ENCODE measurements around the gene RALGPS1.

The RALGPS1 gene

GRCh38 chr9:127091526-127091925 lies 176.9 kb downstream of the RALGPS1 start:
- Histone ChIP-seq H3K9me3 (ENCODE audit: control insufficient read depth, low read length) (no peaks in the 10 kb centered on the region), H3K27ac (ENCODE audit: insufficient read depth, low read depth, low read length, poor library complexity, severe bottlenecking) (no peak overlapping the region), H3K27me3 (ENCODE audit: control insufficient read depth, insufficient read depth, low read length, poor library complexity, severe bottlenecking) (no peaks in the 10 kb centered on the region), H3K4me3 (ENCODE audit: insufficient read depth, low read depth, low read length) (no peak overlapping the region), H3K4me1 (ENCODE audit: control insufficient read depth, insufficient read depth, low read length) (no peaks in the 10 kb centered on the region), H3K36me3 (ENCODE audit: control insufficient read depth, insufficient read depth, low read length) (no peaks in the 10 kb centered on the region)
- 89 to 90% methylated on average over 13 of the region's 13 CpGs for whole genome bisulfite sequencing, 2 experiments

DNA sequence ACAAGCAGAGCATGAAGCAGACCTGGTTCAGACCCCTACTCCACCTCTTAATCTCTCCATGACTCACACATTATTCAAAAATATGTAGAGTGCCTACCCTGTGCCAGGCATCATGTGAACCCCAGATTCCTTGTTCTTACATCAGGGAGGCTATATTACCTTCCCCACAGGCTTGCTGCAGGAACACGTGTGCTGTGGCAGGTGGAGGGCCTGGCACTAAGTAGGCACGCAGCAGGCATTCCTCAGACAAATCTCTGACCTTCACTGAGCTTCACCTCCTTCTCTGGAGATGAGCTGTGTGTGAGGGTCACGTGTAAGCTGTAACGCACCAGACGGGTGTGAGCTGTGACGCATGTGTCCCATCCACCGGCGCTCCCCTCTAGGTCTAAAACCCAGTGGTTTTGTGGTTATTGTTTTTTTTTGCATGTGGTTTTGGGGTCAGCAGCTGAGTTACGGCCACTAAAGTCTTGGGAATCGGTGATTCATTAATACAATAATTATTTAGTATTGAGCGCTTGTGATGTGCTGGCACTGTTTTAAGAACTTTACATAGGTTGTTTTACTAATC lies 177.5 kb downstream of the RALGPS1 start:
- H3K36me3 ChIP-seq (ENCODE audit: control insufficient read depth, insufficient read depth, low read length), result no peaks in the 10 kb centered on the region
- H3K27me3 ChIP-seq (ENCODE audit: control insufficient read depth, insufficient read depth, low read length, poor library complexity, severe bottlenecking), result no peaks in the 10 kb centered on the region
- no peak overlapping the region for H3K4me3 ChIP-seq (ENCODE audit: insufficient read depth, low read depth, low read length)
- H3K9me3 ChIP-seq (ENCODE audit: control insufficient read depth, low read length), result no peaks in the 10 kb centered on the region
- 94 to 96% methylated on average over 9 of the region's 11 CpGs for WGBS, 2 experiments
- H3K27ac ChIP-seq (ENCODE audit: insufficient read depth, low read depth, low read length, poor library complexity, severe bottlenecking), result no peak overlapping the region
- H3K4me1 ChIP-seq (ENCODE audit: control insufficient read depth, insufficient read depth, low read length), result no peaks in the 10 kb centered on the region

DNA sequence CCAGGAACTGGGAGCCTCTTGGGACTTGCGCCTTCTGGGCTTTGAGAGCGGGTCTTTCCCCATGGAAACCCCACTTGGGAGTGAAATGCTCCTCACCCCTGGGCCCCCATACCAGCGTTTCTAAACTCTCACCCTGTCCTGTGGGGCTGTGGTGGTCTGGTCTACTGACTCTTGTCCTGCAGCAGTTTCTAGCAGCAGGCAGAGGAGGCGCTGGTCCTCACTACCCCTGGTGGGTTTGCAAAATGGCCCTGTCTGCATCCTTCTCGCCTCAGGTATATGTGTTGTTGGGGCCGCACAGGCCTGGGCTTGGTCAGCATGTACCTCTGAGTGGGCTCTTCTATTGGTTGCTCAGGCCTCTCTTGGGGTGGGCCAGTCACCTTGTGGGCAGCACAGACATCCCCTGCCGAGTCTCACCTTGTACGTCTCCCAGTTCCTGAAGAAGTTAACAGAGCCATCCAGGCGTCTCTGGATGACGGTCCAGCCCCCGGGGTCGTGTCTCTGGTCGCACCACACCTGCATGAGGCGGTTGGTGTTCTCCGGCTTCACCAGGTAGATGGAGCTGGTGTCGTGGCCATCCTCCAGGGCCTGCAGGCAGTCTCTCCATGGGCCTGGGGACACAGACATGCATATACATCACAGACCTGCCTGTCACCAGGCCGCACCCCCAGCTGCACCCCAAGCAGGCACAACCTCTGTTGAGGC lies 178.9 kb downstream of the RALGPS1 start:
- Histone ChIP-seq H3K36me3 (ENCODE audit: control insufficient read depth, insufficient read depth, low read length) (no peaks in the 10 kb centered on the region), H3K4me1 (ENCODE audit: control insufficient read depth, insufficient read depth, low read length) (no peaks in the 10 kb centered on the region), H3K27ac (ENCODE audit: insufficient read depth, low read depth, low read length, poor library complexity, severe bottlenecking) (no peak overlapping the region), H3K9me3 (ENCODE audit: control insufficient read depth, low read length) (no peaks in the 10 kb centered on the region), H3K27me3 (ENCODE audit: control insufficient read depth, insufficient read depth, low read length, poor library complexity, severe bottlenecking) (no peaks in the 10 kb centered on the region), H3K4me3 (ENCODE audit: insufficient read depth, low read depth, low read length) (no peak overlapping the region)
- 95 to 96% methylated on average over 17 of the region's 17 CpGs for WGBS, 2 experiments

DNA sequence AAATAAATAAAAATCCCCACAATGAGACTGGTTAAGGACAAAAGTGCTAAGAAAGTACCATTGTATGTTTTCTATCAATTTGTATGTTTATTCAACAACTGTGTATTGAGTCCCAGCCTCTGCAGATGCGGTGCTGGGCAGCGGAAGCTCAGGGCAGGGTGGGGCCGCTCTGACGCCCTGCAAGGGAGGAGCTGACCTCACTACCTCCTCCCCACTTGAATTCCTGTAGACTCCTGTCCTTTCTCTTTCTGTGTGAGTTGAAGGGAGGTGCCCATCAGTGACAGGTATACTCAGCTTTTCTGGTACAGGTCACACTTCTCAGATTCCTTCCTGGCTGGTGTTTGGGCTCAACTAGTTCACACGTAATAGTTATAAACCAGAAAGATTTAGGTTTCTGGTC lies 180.8 kb downstream of the RALGPS1 start:
- Histone ChIP-seq H3K36me3 (ENCODE audit: control insufficient read depth, insufficient read depth, low read length) (no peaks in the 10 kb centered on the region), H3K27ac (ENCODE audit: insufficient read depth, low read depth, low read length, poor library complexity, severe bottlenecking) (no peak overlapping the region), H3K27me3 (ENCODE audit: control insufficient read depth, insufficient read depth, low read length, poor library complexity, severe bottlenecking) (no peaks in the 10 kb centered on the region), H3K4me3 (ENCODE audit: insufficient read depth, low read depth, low read length) (no peak overlapping the region), H3K9me3 (ENCODE audit: control insufficient read depth, low read length) (no peaks in the 10 kb centered on the region), H3K4me1 (ENCODE audit: control insufficient read depth, insufficient read depth, low read length) (no peaks in the 10 kb centered on the region)
- WGBS, 2 experiments, result 93 to 97% methylated on average over 5 of the region's 5 CpGs

GRCh38 chr9:127096208-127096607 lies 181.6 kb downstream of the RALGPS1 start:
- 87 to 89% methylated on average over 13 of the region's 13 CpGs for WGBS, 2 experiments
- no peak overlapping the region for H3K27ac ChIP-seq (ENCODE audit: insufficient read depth, low read depth, low read length, poor library complexity, severe bottlenecking)
- H3K36me3 ChIP-seq (ENCODE audit: control insufficient read depth, insufficient read depth, low read length), result peaks cover 2% of the 10 kb centered on the region
- H3K4me1 ChIP-seq (ENCODE audit: control insufficient read depth, insufficient read depth, low read length), result no peaks in the 10 kb centered on the region
- H3K4me3 ChIP-seq (ENCODE audit: insufficient read depth, low read depth, low read length), result no peak overlapping the region
- H3K27me3 ChIP-seq (ENCODE audit: control insufficient read depth, insufficient read depth, low read length, poor library complexity, severe bottlenecking), result no peaks in the 10 kb centered on the region
- H3K9me3 ChIP-seq (ENCODE audit: control insufficient read depth, low read length), result no peaks in the 10 kb centered on the region

- Histone ChIP-seq H3K27me3 (ENCODE audit: control insufficient read depth, insufficient read depth, low read length, poor library complexity, severe bottlenecking) (no peaks in the 10 kb centered on the region), H3K4me1 (ENCODE audit: control insufficient read depth, insufficient read depth, low read length) (no peaks in the 10 kb centered on the region), H3K27ac (ENCODE audit: insufficient read depth, low read depth, low read length, poor library complexity, severe bottlenecking) (no peak overlapping the region), H3K9me3 (ENCODE audit: control insufficient read depth, low read length) (no peaks in the 10 kb centered on the region), H3K4me3 (ENCODE audit: insufficient read depth, low read depth, low read length) (no peak overlapping the region), H3K36me3 (ENCODE audit: control insufficient read depth, insufficient read depth, low read length) (peaks cover 3% of the 10 kb centered on the region)
- 94 to 96% methylated on average over 5 of the region's 5 CpGs for WGBS, 2 experiments
Measured at GRCh38 chr9:127097683-127098082, 183.1 kb downstream of the RALGPS1 start.

DNA sequence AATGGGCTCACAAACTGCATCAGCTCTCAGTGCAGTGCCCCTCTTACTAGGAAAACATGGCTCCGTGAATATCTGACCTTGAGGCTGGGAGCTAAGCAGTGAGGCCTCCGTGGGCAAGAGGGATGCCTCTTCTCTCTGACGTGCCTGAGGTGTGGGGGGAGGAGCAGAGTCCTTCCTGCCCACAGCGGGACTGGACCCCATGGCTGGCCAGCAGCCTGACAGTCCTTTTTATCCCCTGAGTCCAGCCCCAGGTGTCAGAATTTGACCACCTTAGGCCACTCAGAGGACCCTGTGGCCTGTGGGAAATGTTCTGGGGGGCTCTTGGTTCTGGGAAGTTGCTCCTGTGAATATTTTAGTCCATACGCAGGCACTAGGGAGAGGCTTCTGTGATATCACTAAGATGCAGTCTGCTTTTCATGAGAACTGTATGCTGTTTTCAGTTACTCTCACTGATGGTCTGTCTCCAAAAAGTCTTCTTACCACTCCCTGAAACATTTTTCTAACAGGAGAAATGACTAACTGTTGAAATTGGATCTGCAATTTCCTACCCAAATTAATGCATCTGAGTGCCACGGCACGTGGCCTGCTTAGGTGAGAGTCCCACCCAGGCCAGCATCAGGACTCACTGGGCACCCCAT lies 184.5 kb downstream of the RALGPS1 start:
- H3K4me3 ChIP-seq (ENCODE audit: insufficient read depth, low read depth, low read length), result no peak overlapping the region
- no peaks in the 10 kb centered on the region for H3K9me3 ChIP-seq (ENCODE audit: control insufficient read depth, low read length)
- no peaks in the 10 kb centered on the region for H3K4me1 ChIP-seq (ENCODE audit: control insufficient read depth, insufficient read depth, low read length)
- H3K27me3 ChIP-seq (ENCODE audit: control insufficient read depth, insufficient read depth, low read length, poor library complexity, severe bottlenecking), result no peaks in the 10 kb centered on the region
- 83% methylated on average over 7 of the region's 7 CpGs for WGBS, 2 experiments
- no peak overlapping the region for H3K27ac ChIP-seq (ENCODE audit: insufficient read depth, low read depth, low read length, poor library complexity, severe bottlenecking)
- H3K36me3 ChIP-seq (ENCODE audit: control insufficient read depth, insufficient read depth, low read length), result peaks cover 3% of the 10 kb centered on the region

DNA sequence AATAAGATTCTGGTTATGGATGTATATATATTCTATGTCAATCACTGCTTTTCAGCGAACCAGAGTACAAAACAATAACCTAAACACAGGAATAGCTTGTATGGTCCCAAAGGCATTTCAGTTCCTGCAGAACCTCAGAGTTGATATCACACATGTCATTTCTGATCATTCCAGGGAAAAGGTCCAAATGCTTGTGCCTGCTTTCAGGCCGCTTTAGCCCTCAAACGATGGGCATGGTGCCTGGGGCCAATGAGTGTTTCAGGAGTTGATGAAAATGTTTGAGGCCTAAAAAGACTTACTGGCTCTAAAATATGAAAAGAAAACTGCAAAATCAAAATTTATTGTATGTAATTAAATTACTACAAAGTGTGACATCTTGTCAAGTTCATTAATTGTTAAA lies 185.1 kb downstream of the RALGPS1 start:
- H3K27me3 ChIP-seq (ENCODE audit: control insufficient read depth, insufficient read depth, low read length, poor library complexity, severe bottlenecking), result no peaks in the 10 kb centered on the region
- no peak overlapping the region for H3K27ac ChIP-seq (ENCODE audit: insufficient read depth, low read depth, low read length, poor library complexity, severe bottlenecking)
- H3K9me3 ChIP-seq (ENCODE audit: control insufficient read depth, low read length), result no peaks in the 10 kb centered on the region
- no peak overlapping the region for H3K4me3 ChIP-seq (ENCODE audit: insufficient read depth, low read depth, low read length)
- 94 to 98% methylated on average over 3 of the region's 3 CpGs for WGBS, 2 experiments
- no peaks in the 10 kb centered on the region for H3K4me1 ChIP-seq (ENCODE audit: control insufficient read depth, insufficient read depth, low read length)
- H3K36me3 ChIP-seq (ENCODE audit: control insufficient read depth, insufficient read depth, low read length), result peaks cover 3% of the 10 kb centered on the region

GRCh38 chr9:127102176-127102575 lies 187.6 kb downstream of the RALGPS1 start:
- no peaks in the 10 kb centered on the region for H3K4me1 ChIP-seq (ENCODE audit: control insufficient read depth, insufficient read depth, low read length)
- no peak overlapping the region for H3K4me3 ChIP-seq (ENCODE audit: insufficient read depth, low read depth, low read length)
- no peaks in the 10 kb centered on the region for H3K27me3 ChIP-seq (ENCODE audit: control insufficient read depth, insufficient read depth, low read length, poor library complexity, severe bottlenecking)
- peaks cover 3% of the 10 kb centered on the region for H3K36me3 ChIP-seq (ENCODE audit: control insufficient read depth, insufficient read depth, low read length)
- no peak overlapping the region for H3K27ac ChIP-seq (ENCODE audit: insufficient read depth, low read depth, low read length, poor library complexity, severe bottlenecking)
- no peaks in the 10 kb centered on the region for H3K9me3 ChIP-seq (ENCODE audit: control insufficient read depth, low read length)

GRCh38 chr9:127102788-127103187 lies 188.2 kb downstream of the RALGPS1 start:
- Histone ChIP-seq H3K4me1 (ENCODE audit: control insufficient read depth, insufficient read depth, low read length) (no peaks in the 10 kb centered on the region), H3K27me3 (ENCODE audit: control insufficient read depth, insufficient read depth, low read length, poor library complexity, severe bottlenecking) (no peaks in the 10 kb centered on the region), H3K27ac (ENCODE audit: insufficient read depth, low read depth, low read length, poor library complexity, severe bottlenecking) (no peak overlapping the region), H3K36me3 (ENCODE audit: control insufficient read depth, insufficient read depth, low read length) (peaks cover 3% of the 10 kb centered on the region), H3K9me3 (ENCODE audit: control insufficient read depth, low read length) (no peaks in the 10 kb centered on the region), H3K4me3 (ENCODE audit: insufficient read depth, low read depth, low read length) (no peak overlapping the region)
- WGBS, 2 experiments, result 90 to 98% methylated on average over 2 of the region's 2 CpGs
